ENCODE measurements around the gene CD44. TPM values are rescaled to one million over a fixed set of nuclear protein-coding genes. Genes with fewer than 3 reads are reported as not detected.

CD44 gene
- total RNA-seq, 1 donor from 2014 or later: 613 TPM

DNA sequence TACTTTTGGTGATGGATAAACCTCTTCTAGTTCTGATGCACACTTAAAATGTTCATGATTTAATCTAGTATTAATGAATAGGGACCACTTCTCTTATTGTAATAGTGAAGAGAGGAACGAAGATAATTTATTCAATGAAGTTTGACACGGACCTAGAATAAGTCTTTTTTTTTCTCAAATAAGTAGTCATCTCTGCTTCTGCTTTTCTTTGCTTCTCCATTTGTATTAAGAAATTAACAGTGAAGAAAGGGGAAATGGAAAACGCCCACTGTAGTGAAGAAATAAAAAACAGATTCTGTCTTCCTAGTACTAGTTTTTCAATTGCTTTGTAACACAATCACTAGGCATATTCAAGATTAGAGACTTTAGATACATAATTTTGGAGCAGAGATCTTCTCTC, 73.0 kb downstream of the CD44 start:
- intact Hi-C loops (cut with DNase I): no loop called here
- ATAC-seq (peak; percentile 57 to 60), DNase-seq (no peak)
- Histone ChIP-seq H3K9me3 (no peaks in the 10 kb centered on the region), H3K27me3 (ENCODE audit: low read depth) (no peaks in the 10 kb centered on the region), H3K36me3 (peaks cover 56% of the 10 kb centered on the region), H3K4me3 (no peak overlapping the region), H3K27ac (peak overlapping the region; percentile 63), H3K4me1 (peaks cover 31% of the 10 kb centered on the region)
- TF ChIP-seq, protein P1, sequence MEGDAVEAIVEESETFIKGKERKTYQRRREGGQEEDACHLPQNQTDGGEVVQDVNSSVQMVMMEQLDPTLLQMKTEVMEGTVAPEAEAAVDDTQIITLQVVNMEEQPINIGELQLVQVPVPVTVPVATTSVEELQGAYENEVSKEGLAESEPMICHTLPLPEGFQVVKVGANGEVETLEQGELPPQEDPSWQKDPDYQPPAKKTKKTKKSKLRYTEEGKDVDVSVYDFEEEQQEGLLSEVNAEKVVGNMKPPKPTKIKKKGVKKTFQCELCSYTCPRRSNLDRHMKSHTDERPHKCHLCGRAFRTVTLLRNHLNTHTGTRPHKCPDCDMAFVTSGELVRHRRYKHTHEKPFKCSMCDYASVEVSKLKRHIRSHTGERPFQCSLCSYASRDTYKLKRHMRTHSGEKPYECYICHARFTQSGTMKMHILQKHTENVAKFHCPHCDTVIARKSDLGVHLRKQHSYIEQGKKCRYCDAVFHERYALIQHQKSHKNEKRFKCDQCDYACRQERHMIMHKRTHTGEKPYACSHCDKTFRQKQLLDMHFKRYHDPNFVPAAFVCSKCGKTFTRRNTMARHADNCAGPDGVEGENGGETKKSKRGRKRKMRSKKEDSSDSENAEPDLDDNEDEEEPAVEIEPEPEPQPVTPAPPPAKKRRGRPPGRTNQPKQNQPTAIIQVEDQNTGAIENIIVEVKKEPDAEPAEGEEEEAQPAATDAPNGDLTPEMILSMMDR (IDR thresholded peaks at IDR 0.05): no peak

DNA sequence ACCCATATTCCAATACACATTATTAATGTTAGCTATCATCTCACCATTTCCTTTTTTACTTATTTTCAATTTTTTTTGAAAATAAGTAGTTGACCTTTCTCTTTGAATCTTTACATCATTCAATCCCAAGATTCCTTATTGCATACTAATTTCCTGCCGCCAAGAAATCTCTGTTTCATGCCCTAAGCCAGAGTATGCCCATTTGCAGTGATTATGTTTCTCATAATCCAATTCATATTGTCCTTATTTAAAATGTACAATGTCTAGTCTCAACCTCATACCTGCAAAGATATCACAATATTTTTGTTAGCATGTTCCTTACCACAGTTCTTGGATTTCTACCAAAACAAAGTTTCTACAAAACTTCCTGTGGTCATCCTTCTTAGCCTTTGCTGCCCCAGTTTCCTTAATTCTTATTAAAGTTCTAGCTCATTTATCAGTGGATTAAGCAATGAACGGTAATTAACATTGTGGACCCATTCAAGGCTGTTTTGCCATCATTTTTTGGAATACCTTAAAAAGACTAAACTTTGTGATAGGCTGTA, 75.3 kb downstream of the CD44 start:
- intact Hi-C loops (cut with DNase I): no loop called here
- peaks cover 31% of the 10 kb centered on the region for H3K4me1 ChIP-seq
- H3K27ac ChIP-seq: peak overlapping the region; percentile 2
- ATAC-seq (no peak), DNase-seq (no peak)
- TF ChIP-seq, protein P1 (IDR thresholded peaks at IDR 0.05): no peak
- H3K9me3 ChIP-seq: no peaks in the 10 kb centered on the region
- H3K27me3 ChIP-seq (ENCODE audit: low read depth): no peaks in the 10 kb centered on the region
- H3K36me3 ChIP-seq: peaks cover 65% of the 10 kb centered on the region
- no peak overlapping the region for H3K4me3 ChIP-seq

DNA sequence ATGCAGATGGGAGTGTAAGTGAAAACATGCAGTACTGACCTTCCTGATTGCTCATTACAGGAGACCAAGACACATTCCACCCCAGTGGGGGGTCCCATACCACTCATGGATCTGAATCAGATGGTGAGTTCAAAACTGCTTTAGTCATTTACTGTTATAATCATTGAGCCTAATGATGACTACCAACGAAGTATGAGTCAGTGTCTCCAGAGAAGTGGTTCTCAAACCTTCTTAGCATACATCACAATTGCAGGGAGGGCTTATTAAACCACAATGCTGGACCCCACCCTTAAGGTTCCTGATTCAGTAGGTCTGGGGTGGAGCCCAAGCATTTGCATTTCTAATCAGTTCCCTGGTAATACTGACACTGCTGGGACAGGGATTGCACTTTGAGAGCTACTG, 75.8 kb downstream of the CD44 start:
- ATAC-seq: peak; percentile 60 to 81
- Histone ChIP-seq H3K9me3 (no peaks in the 10 kb centered on the region), H3K27ac (peak overlapping the region; percentile 2), H3K27me3 (ENCODE audit: low read depth) (no peaks in the 10 kb centered on the region), H3K4me1 (peaks cover 31% of the 10 kb centered on the region), H3K36me3 (peaks cover 65% of the 10 kb centered on the region), H3K4me3 (no peak overlapping the region)
- intact Hi-C loops (cut with DNase I): no loop called here
- DNase-seq: no peak
- TF ChIP-seq, protein P1 (IDR thresholded peaks at IDR 0.05): no peak

DNA sequence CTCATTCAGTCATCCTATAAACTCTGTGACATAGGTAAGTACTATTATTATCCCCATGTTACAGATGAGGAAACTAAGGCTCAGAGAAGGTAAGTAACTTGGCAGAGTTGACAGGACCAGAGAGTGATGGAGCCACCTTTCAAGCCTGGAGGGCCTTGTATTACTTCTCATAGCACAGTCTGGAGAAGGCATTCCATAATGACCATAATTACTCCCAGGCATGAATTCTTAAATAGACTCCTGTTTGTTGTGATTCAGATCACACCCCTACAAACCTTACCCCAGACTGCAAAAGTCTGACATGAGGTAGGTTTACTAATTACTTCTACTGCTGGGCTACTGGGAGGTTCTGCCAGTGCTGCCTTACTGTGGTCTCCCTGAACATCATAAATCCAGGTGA, 77.0 kb downstream of the CD44 start:
- peaks cover 28% of the 10 kb centered on the region for H3K4me1 ChIP-seq
- H3K36me3 ChIP-seq: peaks cover 69% of the 10 kb centered on the region
- H3K27me3 ChIP-seq (ENCODE audit: low read depth): no peaks in the 10 kb centered on the region
- no peak for ATAC-seq
- TF ChIP-seq, protein P1 (IDR thresholded peaks at IDR 0.05): no peak
- no peak overlapping the region for H3K4me3 ChIP-seq
- no peak for DNase-seq
- H3K9me3 ChIP-seq: no peaks in the 10 kb centered on the region
- intact Hi-C loops (cut with DNase I): no loop called here
- H3K27ac ChIP-seq: no peak overlapping the region

DNA sequence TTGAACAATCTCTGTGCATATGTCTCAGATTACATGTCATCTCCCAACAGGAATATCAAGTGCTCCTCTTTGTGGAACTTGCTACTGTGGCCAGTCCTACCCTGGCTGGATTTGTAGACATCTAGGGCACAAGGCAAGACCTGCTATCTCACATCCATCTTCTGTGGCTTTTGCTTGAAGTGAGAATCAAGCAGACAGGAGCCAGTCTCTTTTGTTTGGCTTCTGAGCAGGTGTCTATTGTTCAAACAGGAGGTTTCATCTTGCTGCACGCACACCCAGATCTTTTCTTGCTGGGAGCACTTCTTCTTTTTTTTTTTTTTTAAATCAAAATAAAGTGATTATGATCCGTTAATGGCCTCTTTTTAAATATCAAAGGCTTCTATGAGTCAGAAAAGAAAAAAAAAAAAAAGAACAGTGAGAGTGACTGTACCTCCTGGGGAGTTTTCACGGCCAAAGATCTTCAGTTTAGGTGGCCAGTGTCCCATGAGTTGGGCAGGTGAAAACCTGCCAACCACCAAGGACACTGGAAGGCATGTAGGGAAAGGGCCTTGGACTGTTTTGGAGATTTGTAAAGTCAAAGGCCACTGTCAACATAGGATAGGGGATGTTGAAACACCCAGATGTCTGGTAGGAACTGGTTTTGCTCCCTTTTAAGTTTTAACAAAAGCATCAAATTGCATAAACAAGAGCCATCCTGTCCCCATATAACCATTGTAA, 78.1 kb downstream of the CD44 start:
- Histone ChIP-seq H3K4me1 (peaks cover 26% of the 10 kb centered on the region), H3K9me3 (no peaks in the 10 kb centered on the region)
- TF ChIP-seq, protein P1 (IDR thresholded peaks at IDR 0.05): no peak

More for the DNA sequence above, 78.1 kb downstream of the CD44 start:
- peaks cover 76% of the 10 kb centered on the region for H3K36me3 ChIP-seq
- ATAC-seq: no peak
- H3K27me3 ChIP-seq (ENCODE audit: low read depth): no peaks in the 10 kb centered on the region
- H3K27ac ChIP-seq: no peak overlapping the region
- no peak overlapping the region for H3K4me3 ChIP-seq
- intact Hi-C loops (cut with DNase I): no loop called here
- DNase-seq: no peak
